HEK293 (cell line): Measurements from ENCODE around the gene ZNF84.

Experiments
- BCL11A ChIP-seq: fragments of 450-650 bp; formaldehyde crosslinking; IDR thresholded peaks from 2 replicates; pipeline ENCODE4 v1.5.1; 2016; ENCODE audit warnings: low read depth, missing biosample characterization, missing genetic modification characterization
- ZBTB7A ChIP-seq: fragments of 450-650 bp; formaldehyde crosslinking; IDR thresholded peaks from 2 replicates; pipeline ENCODE4 v1.5.1; 2016; ENCODE audit warnings: low read depth, missing biosample characterization, missing genetic modification characterization
- TF ChIP-seq, protein P1 (sequence below): fragments of 450-650 bp; formaldehyde crosslinking; IDR thresholded peaks from 2 replicates; pipeline ENCODE4 v1.5.1; 2016; ENCODE audit warnings: missing biosample characterization, missing genetic modification characterization
- TF ChIP-seq, protein P2 (sequence below): fragments of 450-650 bp; formaldehyde crosslinking; optimal IDR thresholded peaks from 2 replicates; pipeline ENCODE3; 2016; ENCODE audit warnings: missing biosample characterization, mild to moderate bottlenecking, missing genetic modification characterization
- TF ChIP-seq, protein P3 (sequence below): fragments of 450-650 bp; formaldehyde crosslinking; IDR thresholded peaks from 2 replicates; pipeline ENCODE4 v1.5.1; 2016; ENCODE audit warnings: missing biosample characterization, missing genetic modification characterization

DNA sequence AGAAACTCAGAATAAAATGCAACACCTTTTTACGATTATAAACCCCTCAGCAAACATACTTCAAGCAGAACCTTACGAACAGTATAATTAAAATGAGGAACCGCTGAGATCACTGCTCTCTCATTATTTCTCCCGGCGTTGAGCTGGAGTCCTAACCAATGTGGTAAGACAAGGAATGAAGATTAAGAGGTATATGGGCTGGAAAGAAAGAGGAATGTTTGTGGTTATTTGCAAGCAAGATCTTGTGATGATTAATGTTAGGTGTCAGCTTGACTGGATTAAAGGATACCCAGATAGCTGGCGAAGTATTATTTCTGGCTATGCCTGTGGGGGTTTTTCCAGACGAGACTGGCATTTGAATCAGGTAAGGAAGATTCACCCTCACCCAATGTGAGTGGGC lies 10.3 kb upstream of the ZNF84 start:
- TF ChIP-seq BCL11A (tag by site-specific recombination) (no peak), ZBTB7A (tag by site-specific recombination) (no peak)
- TF ChIP-seq, protein P1, sequence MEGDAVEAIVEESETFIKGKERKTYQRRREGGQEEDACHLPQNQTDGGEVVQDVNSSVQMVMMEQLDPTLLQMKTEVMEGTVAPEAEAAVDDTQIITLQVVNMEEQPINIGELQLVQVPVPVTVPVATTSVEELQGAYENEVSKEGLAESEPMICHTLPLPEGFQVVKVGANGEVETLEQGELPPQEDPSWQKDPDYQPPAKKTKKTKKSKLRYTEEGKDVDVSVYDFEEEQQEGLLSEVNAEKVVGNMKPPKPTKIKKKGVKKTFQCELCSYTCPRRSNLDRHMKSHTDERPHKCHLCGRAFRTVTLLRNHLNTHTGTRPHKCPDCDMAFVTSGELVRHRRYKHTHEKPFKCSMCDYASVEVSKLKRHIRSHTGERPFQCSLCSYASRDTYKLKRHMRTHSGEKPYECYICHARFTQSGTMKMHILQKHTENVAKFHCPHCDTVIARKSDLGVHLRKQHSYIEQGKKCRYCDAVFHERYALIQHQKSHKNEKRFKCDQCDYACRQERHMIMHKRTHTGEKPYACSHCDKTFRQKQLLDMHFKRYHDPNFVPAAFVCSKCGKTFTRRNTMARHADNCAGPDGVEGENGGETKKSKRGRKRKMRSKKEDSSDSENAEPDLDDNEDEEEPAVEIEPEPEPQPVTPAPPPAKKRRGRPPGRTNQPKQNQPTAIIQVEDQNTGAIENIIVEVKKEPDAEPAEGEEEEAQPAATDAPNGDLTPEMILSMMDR (tag by site-specific recombination) = no peak
- TF ChIP-seq, protein P2, sequence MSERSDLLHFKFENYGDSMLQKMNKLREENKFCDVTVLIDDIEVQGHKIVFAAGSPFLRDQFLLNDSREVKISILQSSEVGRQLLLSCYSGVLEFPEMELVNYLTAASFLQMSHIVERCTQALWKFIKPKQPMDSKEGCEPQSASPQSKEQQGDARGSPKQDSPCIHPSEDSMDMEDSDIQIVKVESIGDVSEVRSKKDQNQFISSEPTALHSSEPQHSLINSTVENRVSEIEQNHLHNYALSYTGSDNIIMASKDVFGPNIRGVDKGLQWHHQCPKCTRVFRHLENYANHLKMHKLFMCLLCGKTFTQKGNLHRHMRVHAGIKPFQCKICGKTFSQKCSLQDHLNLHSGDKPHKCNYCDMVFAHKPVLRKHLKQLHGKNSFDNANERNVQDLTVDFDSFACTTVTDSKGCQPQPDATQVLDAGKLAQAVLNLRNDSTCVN (tag by site-specific recombination) = no peak
- TF ChIP-seq, protein P3, sequence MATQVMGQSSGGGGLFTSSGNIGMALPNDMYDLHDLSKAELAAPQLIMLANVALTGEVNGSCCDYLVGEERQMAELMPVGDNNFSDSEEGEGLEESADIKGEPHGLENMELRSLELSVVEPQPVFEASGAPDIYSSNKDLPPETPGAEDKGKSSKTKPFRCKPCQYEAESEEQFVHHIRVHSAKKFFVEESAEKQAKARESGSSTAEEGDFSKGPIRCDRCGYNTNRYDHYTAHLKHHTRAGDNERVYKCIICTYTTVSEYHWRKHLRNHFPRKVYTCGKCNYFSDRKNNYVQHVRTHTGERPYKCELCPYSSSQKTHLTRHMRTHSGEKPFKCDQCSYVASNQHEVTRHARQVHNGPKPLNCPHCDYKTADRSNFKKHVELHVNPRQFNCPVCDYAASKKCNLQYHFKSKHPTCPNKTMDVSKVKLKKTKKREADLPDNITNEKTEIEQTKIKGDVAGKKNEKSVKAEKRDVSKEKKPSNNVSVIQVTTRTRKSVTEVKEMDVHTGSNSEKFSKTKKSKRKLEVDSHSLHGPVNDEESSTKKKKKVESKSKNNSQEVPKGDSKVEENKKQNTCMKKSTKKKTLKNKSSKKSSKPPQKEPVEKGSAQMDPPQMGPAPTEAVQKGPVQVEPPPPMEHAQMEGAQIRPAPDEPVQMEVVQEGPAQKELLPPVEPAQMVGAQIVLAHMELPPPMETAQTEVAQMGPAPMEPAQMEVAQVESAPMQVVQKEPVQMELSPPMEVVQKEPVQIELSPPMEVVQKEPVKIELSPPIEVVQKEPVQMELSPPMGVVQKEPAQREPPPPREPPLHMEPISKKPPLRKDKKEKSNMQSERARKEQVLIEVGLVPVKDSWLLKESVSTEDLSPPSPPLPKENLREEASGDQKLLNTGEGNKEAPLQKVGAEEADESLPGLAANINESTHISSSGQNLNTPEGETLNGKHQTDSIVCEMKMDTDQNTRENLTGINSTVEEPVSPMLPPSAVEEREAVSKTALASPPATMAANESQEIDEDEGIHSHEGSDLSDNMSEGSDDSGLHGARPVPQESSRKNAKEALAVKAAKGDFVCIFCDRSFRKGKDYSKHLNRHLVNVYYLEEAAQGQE (tag by site-specific recombination) = no peak
